ENCODE results near the gene TGDS.

- no peak for TF ChIP-seq EZH2 (IDR thresholded peaks at IDR 0.05; ENCODE audit: insufficient read depth, poor library complexity, severe bottlenecking)
- TF ChIP-seq EZH2phosphoT487 (IDR thresholded peaks at IDR 0.05; ENCODE audit: insufficient read depth, low read depth): no peak
Observed at GRCh38 chr13:94542917-94543316, 53.0 kb downstream of the TGDS start.

Measured in GM23248 (cell line).